ENCODE data around the gene SPTB. TPM values are rescaled to one million over a fixed set of nuclear protein-coding genes. Genes with fewer than 3 reads are reported as not detected.

Gene SPTB
- total and polyA plus RNA-seq, 9 of the 15 experiments (the other 6 are each of a cell fraction or from before 2014, with no cell fraction given) = 0.21 to 45.9 (median 11.7) TPM

DNA sequence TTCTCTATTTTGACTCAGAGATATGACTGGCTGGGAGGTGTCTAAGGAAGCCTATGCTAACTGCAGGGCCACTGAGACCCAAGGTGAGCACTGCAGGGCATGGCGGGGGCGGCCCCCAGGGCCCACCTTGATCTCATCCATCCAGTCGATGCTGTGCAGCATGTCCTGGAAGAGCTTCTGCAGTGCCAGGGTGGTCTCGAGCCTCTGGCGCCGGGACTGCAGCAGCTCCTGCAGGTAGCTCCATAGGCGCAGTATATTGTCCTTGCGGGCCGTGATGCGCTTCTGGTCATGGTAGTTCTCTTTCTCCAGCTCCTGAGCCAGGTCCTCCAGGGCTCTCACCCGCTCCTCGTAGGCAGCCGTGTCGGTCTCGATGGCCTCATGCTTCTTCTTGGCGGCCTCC, 84.5 kb downstream of the SPTB start:
- Histone ChIP-seq H3K4me3 (no peak overlapping the region), H3K4me2 (ENCODE audit: insufficient read depth, low read length) (no peak overlapping the region), H3K27ac (ENCODE audit: extremely low read depth, low read depth, low read length) (no peak overlapping the region), H3K4me1 (replicated peaks in 1 of 2; ENCODE audit: control insufficient read depth in 2 of 2, insufficient read depth in 2 of 2, low read length in 2 of 2) (no peaks in the 10 kb centered on the region), H3K9me3 (replicated peaks; ENCODE audit: control insufficient read depth, insufficient read depth, low read depth, low read length) (no peaks in the 10 kb centered on the region), H3K9me1 (ENCODE audit: control insufficient read depth, insufficient read depth, low read length) (no peaks in the 10 kb centered on the region), H3K9ac (ENCODE audit: insufficient read depth in 1 of 2, low read depth in 2 of 2, low read length in 2 of 2) (no peak overlapping the region), H3K27me3 (ENCODE audit: control insufficient read depth in 2 of 2, insufficient read depth in 2 of 2, low read length in 2 of 2) (no peaks in the 10 kb centered on the region), H3K36me3 (ENCODE audit: control insufficient read depth, insufficient read depth, low read length) (peaks cover 91% of the 10 kb centered on the region; the same call in 2 of the 3 replicates), H3K79me2 (ENCODE audit: control insufficient read depth, insufficient read depth, low read length) (no peaks in the 10 kb centered on the region), H2AFZ (ENCODE audit: low read depth, low read length) (no peak overlapping the region), H4K20me1 (replicated peaks; ENCODE audit: control insufficient read depth, insufficient read depth, low read length) (no peaks in the 10 kb centered on the region)
- no peak for ATAC-seq
- WGBS (ENCODE audit: insufficient coverage, low coverage, missing lambda C conversion rate) = 93% methylated on average over 12 of the region's 16 CpGs
- TF ChIP-seq, protein P1, sequence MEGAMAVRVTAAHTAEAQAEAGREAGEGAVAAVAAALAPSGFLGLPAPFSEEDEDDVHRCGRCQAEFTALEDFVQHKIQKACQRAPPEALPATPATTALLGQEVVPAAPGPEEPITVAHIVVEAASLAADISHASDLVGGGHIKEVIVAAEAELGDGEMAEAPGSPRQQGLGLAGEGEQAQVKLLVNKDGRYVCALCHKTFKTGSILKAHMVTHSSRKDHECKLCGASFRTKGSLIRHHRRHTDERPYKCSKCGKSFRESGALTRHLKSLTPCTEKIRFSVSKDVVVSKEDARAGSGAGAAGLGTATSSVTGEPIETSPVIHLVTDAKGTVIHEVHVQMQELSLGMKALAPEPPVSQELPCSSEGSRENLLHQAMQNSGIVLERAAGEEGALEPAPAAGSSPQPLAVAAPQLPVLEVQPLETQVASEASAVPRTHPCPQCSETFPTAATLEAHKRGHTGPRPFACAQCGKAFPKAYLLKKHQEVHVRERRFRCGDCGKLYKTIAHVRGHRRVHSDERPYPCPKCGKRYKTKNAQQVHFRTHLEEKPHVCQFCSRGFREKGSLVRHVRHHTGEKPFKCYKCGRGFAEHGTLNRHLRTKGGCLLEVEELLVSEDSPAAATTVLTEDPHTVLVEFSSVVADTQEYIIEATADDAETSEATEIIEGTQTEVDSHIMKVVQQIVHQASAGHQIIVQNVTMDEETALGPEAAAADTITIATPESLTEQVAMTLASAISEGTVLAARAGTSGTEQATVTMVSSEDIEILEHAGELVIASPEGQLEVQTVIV (CRISPR knock-in tag; IDR thresholded peaks at IDR 0.05; ENCODE audit: borderline replicate concordance) = no peak
- no peak for TF ChIP-seq TAF1 (IDR thresholded peaks at IDR 0.05; ENCODE audit: control insufficient read depth, extremely low read depth, insufficient read depth, low read length, severe bottlenecking)
- TF ChIP-seq ZFPM2 (CRISPR knock-in tag; IDR thresholded peaks at IDR 0.05) = no peak
- TF ChIP-seq, protein P2, sequence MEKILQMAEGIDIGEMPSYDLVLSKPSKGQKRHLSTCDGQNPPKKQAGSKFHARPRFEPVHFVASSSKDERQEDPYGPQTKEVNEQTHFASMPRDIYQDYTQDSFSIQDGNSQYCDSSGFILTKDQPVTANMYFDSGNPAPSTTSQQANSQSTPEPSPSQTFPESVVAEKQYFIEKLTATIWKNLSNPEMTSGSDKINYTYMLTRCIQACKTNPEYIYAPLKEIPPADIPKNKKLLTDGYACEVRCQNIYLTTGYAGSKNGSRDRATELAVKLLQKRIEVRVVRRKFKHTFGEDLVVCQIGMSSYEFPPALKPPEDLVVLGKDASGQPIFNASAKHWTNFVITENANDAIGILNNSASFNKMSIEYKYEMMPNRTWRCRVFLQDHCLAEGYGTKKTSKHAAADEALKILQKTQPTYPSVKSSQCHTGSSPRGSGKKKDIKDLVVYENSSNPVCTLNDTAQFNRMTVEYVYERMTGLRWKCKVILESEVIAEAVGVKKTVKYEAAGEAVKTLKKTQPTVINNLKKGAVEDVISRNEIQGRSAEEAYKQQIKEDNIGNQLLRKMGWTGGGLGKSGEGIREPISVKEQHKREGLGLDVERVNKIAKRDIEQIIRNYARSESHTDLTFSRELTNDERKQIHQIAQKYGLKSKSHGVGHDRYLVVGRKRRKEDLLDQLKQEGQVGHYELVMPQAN (IDR thresholded peaks at IDR 0.05; ENCODE audit: borderline replicate concordance) = no peak
- no peak for TF ChIP-seq HNRNPL (IDR thresholded peaks at IDR 0.05; ENCODE audit: low read depth, low read length)
- no peak for TF ChIP-seq RBM14 (IDR thresholded peaks at IDR 0.05; ENCODE audit: borderline replicate concordance, insufficient read depth, low read depth, low read length)
- no peak for TF ChIP-seq OTX1 (CRISPR knock-in tag; IDR thresholded peaks at IDR 0.05)
- no peak for TF ChIP-seq ESRRB (CRISPR knock-in tag; IDR thresholded peaks at IDR 0.05; ENCODE audit: borderline replicate concordance)
- no peak for TF ChIP-seq ZNF57 (CRISPR knock-in tag; IDR thresholded peaks at IDR 0.05)
- no peak for TF ChIP-seq STAT5B (CRISPR knock-in tag; IDR thresholded peaks at IDR 0.05)
- TF ChIP-seq, protein P3, sequence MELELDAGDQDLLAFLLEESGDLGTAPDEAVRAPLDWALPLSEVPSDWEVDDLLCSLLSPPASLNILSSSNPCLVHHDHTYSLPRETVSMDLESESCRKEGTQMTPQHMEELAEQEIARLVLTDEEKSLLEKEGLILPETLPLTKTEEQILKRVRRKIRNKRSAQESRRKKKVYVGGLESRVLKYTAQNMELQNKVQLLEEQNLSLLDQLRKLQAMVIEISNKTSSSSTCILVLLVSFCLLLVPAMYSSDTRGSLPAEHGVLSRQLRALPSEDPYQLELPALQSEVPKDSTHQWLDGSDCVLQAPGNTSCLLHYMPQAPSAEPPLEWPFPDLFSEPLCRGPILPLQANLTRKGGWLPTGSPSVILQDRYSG (tag; conservative IDR thresholded peaks at IDR 0.05; ENCODE audit: low read depth) = no peak
- no peak for TF ChIP-seq ZNF175 (CRISPR knock-in tag; IDR thresholded peaks at IDR 0.05; ENCODE audit: low read depth)
- no peak for TF ChIP-seq SMARCA4 (IDR thresholded peaks at IDR 0.05)
- TF ChIP-seq CCNT2 (IDR thresholded peaks at IDR 0.05; ENCODE audit: borderline replicate concordance, extremely low read depth, insufficient read length, low read depth, low read length) = no peak
- ChIA-PET CTCF (ENCODE audit: low intra/inter-chr PET ratio) (no interaction called here), POLR2A (interaction anchor here (1.4 kb wide), 1 partner anchor 13 kb away, joined by 6 read pairs; no protein-coding TSS in a partner anchor)
- no peak for FAIRE-seq
- intact Hi-C loops (cut with micrococcal nuclease) (no loop called here), in situ Hi-C loops (cut with MboI) (no loop called here)
- BruUV-seq (replicated peaks) = no TSS peak
- DNase-seq (ENCODE audit: extremely low read depth in 1 of 4, low spot score in 3 of 4) = no peak

Measured in K562 (cell line).